Upper lobe of left lung (tissue), 4 donors: Measurements from ENCODE around the gene UBE2C.

Experiments used
- EP300 ChIP-seq, 4 donors: sonication (generic); formaldehyde crosslinking; IDR thresholded peaks; one replicate each; pipeline ENCODE4 v1.5.1; 2017; ENCODE audit warnings: antibody characterized with exemption in 4 of 4, control low read depth in 2 of 4
- POLR2A ChIP-seq, 4 donors: fragments of 450-650 bp; IDR thresholded peaks; one replicate each; pipeline ENCODE4 v1.5.1; 2016 to 2017; ENCODE audit warnings: antibody characterized with exemption in 4 of 4, mild to moderate bottlenecking in 2 of 4
- TF ChIP-seq, protein P1 (sequence below), 6 experiments: fragments of 450-650 bp in 4 of 6; fragments of 200-600 bp in 2 of 6; sonication (generic) in 2 of 6; IDR thresholded peaks; one replicate each; pipeline ENCODE4 v1.5.1; 2016 to 2019; ENCODE audit warnings: antibody characterized with exemption in 6 of 6

DNA sequence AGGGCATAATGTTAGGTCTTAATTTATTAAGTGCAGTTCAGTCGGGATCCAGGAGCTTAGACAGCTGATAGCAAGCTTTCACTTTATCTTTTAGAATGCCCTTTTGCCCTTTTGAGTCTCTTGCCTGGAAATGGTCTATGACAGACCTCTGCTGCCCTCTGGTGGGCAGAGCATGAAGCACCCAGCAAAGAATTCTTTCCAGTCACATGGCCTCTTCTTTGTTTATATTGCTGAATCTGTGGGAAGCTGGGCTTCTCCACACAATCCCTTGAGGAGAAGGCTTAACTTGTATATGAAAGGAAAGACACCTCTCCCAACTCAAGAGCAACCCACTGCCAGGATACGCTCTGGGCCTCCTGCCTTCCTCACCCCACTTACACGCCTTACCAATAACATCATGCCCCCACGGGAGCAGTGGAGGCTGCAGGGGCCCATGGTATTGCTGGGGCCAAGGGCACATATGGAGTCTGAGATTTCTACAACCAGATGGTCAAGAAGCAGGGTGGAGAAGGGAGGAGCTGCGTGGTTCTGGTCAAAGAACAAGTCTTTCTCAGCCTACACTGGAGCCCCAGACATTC lies 41.2 kb upstream of the UBE2C start:
- TF ChIP-seq POLR2A (IDR thresholded peaks at IDR 0.05) (no peak), EP300 (IDR thresholded peaks at IDR 0.05) (no peak)
- TF ChIP-seq, protein P1, sequence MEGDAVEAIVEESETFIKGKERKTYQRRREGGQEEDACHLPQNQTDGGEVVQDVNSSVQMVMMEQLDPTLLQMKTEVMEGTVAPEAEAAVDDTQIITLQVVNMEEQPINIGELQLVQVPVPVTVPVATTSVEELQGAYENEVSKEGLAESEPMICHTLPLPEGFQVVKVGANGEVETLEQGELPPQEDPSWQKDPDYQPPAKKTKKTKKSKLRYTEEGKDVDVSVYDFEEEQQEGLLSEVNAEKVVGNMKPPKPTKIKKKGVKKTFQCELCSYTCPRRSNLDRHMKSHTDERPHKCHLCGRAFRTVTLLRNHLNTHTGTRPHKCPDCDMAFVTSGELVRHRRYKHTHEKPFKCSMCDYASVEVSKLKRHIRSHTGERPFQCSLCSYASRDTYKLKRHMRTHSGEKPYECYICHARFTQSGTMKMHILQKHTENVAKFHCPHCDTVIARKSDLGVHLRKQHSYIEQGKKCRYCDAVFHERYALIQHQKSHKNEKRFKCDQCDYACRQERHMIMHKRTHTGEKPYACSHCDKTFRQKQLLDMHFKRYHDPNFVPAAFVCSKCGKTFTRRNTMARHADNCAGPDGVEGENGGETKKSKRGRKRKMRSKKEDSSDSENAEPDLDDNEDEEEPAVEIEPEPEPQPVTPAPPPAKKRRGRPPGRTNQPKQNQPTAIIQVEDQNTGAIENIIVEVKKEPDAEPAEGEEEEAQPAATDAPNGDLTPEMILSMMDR (IDR thresholded peaks at IDR 0.05): peak; percentile 83 to 96 (median 93)
